Thyroid gland (tissue), 4 donors: ENCODE data around the gene TMC1.

ENCODE experiments used
- CTCF ChIP-seq, 6 experiments: fragments of 200-600 bp in 3 of 6; fragments of 450-650 bp in 3 of 6; sonication (generic) in 3 of 6; IDR thresholded peaks; one replicate each; pipeline ENCODE4 v1.5.1; 2016 to 2019; ENCODE audit warnings: antibody characterized with exemption in 6 of 6, mild to moderate bottlenecking in 2 of 6, inconsistent platforms in 1 of 6, moderate library complexity in 1 of 6
- POLR2A ChIP-seq, 2 donors: fragments of 450-650 bp; IDR thresholded peaks; one replicate each; pipeline ENCODE4 v1.6.1; 2017; ENCODE audit warnings: antibody characterized with exemption in 2 of 2, mild to moderate bottlenecking in 2 of 2, moderate library complexity in 1 of 2

GRCh38 chr9:72864327-72864726 lies 342.9 kb downstream of the TMC1 start:
- TF ChIP-seq CTCF (IDR thresholded peaks at IDR 0.05), result no peak
- no peak for TF ChIP-seq POLR2A (IDR thresholded peaks at IDR 0.05)
